HepG2 (cell line): Measurements from ENCODE around the gene DHRS12. TPM values are rescaled to one million over a fixed set of nuclear protein-coding genes. Genes with fewer than 3 reads are reported as not detected.

Experiments used
- ATAC-seq: fragments of 200-7000 bp; cut with Tn5 transposase; 3 replicates; pipeline ENCODE4 v1.9.1; 2020; ENCODE audit warnings: mild to moderate bottlenecking, moderate library complexity
- BruUV-seq: library from RNA; stranded (reverse); fragments of 400-500 nt; replicated peaks from 2 replicates; lab custom pipeline; 2021; lab: Mats Ljungman, UMichigan
- CTCF ChIA-PET: fragments of 300-600 bp; formaldehyde crosslinking; extraction: SDS; loops from one replicate; lab custom pipeline; 2021; ENCODE audit warnings: low total read pairs, inconsistent platforms, low intra/inter-chr PET ratio; lab: Yijun Ruan, JAX
- POLR2A ChIA-PET: fragments of 350-600 bp; sonication (Branson Sonifier 250); formaldehyde crosslinking; loops from one replicate; lab custom pipeline; 2020; ENCODE audit warnings: antibody characterized with exemption, inconsistent platforms; lab: Yijun Ruan, JAX
- DNase-seq: peaks from one replicate; pipeline ENCODE4 v3.0.0-alpha.2; 2015; ENCODE audit warnings: low spot score
- FAIRE-seq: peaks from 3 replicates; lab custom pipeline; 2011; peaks lifted over from hg19 to GRCh38; lab: Jason Lieb, UNC
- H2AFZ ChIP-seq: one replicate; pipeline ENCODE4 v1.6.1; 2011; ENCODE audit warnings: low read length, inconsistent platforms
- H3K27ac ChIP-seq: fragments of 300-600 bp; 3 replicates; pipeline ENCODE4 v1.8.0; 2011; ENCODE audit warnings: mixed run types, mild to moderate bottlenecking, mixed read lengths, low read length, inconsistent platforms; ENCODE audit not compliant: insufficient read depth; ENCODE audit errors: extremely low read length
- H3K27me3 ChIP-seq, 2 experiments: fragments of 200-600 bp in 1 of 2; 2 replicates in 1 of 2; 3 replicates in 1 of 2; pipeline versions ENCODE4 v1.6.0 to v1.8.0; 2011; ENCODE audit warnings: low read length in 2 of 2, mild to moderate bottlenecking in 2 of 2, moderate library complexity in 2 of 2, inconsistent platforms in 1 of 2; ENCODE audit not compliant: insufficient read depth in 2 of 2, control insufficient read depth in 1 of 2
- H3K36me3 ChIP-seq, 2 experiments: fragments of 200-600 bp in 1 of 2; replicated peaks in 1 of 2; 2 replicates in 1 of 2; 3 replicates in 1 of 2; pipeline versions ENCODE4 v1.5.1 to v1.8.0; 2011; ENCODE audit warnings: low read length in 2 of 2, inconsistent platforms in 1 of 2; ENCODE audit not compliant: insufficient read depth in 2 of 2, control insufficient read depth in 1 of 2
- H3K4me1 ChIP-seq: 2 replicates; pipeline ENCODE4 v1.5.1; 2012; ENCODE audit warnings: low read length, inconsistent platforms; ENCODE audit not compliant: insufficient read depth
- H3K4me2 ChIP-seq: 2 replicates; pipeline ENCODE4 v1.6.0; 2011; ENCODE audit warnings: low read depth, low read length, inconsistent platforms
- H3K4me3 ChIP-seq, 3 experiments: fragments of 200-600 bp in 1 of 3; sonication (generic), shearing (Covaris generic) in 1 of 3; replicated peaks in 1 of 3; 2 replicates each; pipeline ENCODE4 v1.5.1; 2011 to 2016; ENCODE audit warnings: low read length in 3 of 3, inconsistent platforms in 2 of 3, low read depth in 2 of 3, mild to moderate bottlenecking in 2 of 3, control low read depth in 1 of 3, mixed read lengths in 1 of 3; ENCODE audit not compliant: insufficient read depth in 1 of 3
- H3K79me2 ChIP-seq: one replicate; pipeline ENCODE4 v1.6.1; 2011; ENCODE audit warnings: low read length, inconsistent platforms; ENCODE audit not compliant: insufficient read depth
- H3K9ac ChIP-seq: 2 replicates; pipeline ENCODE4 v1.6.0; 2011; ENCODE audit warnings: mild to moderate bottlenecking, low read depth, low read length, inconsistent platforms; ENCODE audit not compliant: insufficient read depth
- H3K9me3 ChIP-seq: 2 replicates; pipeline ENCODE4 v1.5.1; 2012; ENCODE audit warnings: mild to moderate bottlenecking, low read length
- H4K20me1 ChIP-seq: 2 replicates; pipeline ENCODE4 v1.6.0; 2011; ENCODE audit warnings: inconsistent platforms, mild to moderate bottlenecking, low read length, moderate library complexity; ENCODE audit not compliant: insufficient read depth
- AGO1 ChIP-seq: fragments of 200-400 bp; formaldehyde crosslinking; IDR thresholded peaks from 2 replicates; pipeline ENCODE4 v1.6.1; 2017; ENCODE audit warnings: mild to moderate bottlenecking, low read depth, low read length, moderate library complexity; ENCODE audit not compliant: poor library complexity, severe bottlenecking
- BATF2 ChIP-seq: sonication (generic); formaldehyde crosslinking; IDR thresholded peaks from 2 replicates; pipeline ENCODE4 v1.8.0; 2022; ENCODE audit warnings: mild to moderate bottlenecking, missing genetic modification reagents, moderate library complexity
- CCAR2 ChIP-seq: fragments of 200-400 bp; formaldehyde crosslinking; optimal IDR thresholded peaks from 2 replicates; pipeline ENCODE3; 2018; ENCODE audit warnings: low read depth, mild to moderate bottlenecking, low read length, moderate library complexity
- DR1 ChIP-seq: sonication (generic); formaldehyde crosslinking; IDR thresholded peaks from 2 replicates; pipeline ENCODE4 v1.8.0; 2021; ENCODE audit warnings: mild to moderate bottlenecking, missing genetic modification reagents, inconsistent platforms
- FOXO4 ChIP-seq: sonication (generic); formaldehyde crosslinking; conservative IDR thresholded peaks from 2 replicates; pipeline ENCODE4 v1.8.1; 2023; ENCODE audit warnings: missing genetic modification reagents
- HDAC1 ChIP-seq: sonication (generic); formaldehyde crosslinking; IDR thresholded peaks from 2 replicates; pipeline ENCODE4 v1.5.1; 2020; ENCODE audit warnings: mild to moderate bottlenecking, missing genetic modification reagents
- NFKBIZ ChIP-seq: IDR thresholded peaks from 2 replicates; pipeline ENCODE4 v1.6.1; 2018; ENCODE audit warnings: missing genetic modification reagents, missing compliant biosample characterization
- RARG ChIP-seq: sonication (generic); formaldehyde crosslinking; IDR thresholded peaks from 2 replicates; pipeline ENCODE4 v1.4.0; 2020; ENCODE audit warnings: low read depth, mild to moderate bottlenecking, missing genetic modification reagents
- SP1 ChIP-seq, 2 experiments: fragments of 450-650 bp in 1 of 2; sonication (generic) in 1 of 2; formaldehyde crosslinking in 1 of 2; IDR thresholded peaks; 2 replicates each; pipeline versions ENCODE4 v1.4.0 to v1.6.1; 2016 to 2020; ENCODE audit warnings: missing genetic modification reagents in 1 of 2
- TAF15 ChIP-seq: fragments of 200-400 bp; formaldehyde crosslinking; IDR thresholded peaks from one replicate; pipeline ENCODE4 v1.6.1; 2018; ENCODE audit warnings: mild to moderate bottlenecking, low read depth, low read length; ENCODE audit not compliant: poor library complexity, severe bottlenecking
- ZFP90 ChIP-seq: sonication (generic); formaldehyde crosslinking; IDR thresholded peaks from 2 replicates; pipeline ENCODE4 v1.8.0; 2022; ENCODE audit warnings: missing genetic modification reagents, mild to moderate bottlenecking, inconsistent platforms, borderline replicate concordance
- ZNF335 ChIP-seq: sonication (generic); formaldehyde crosslinking; IDR thresholded peaks from 2 replicates; pipeline ENCODE4 v1.4.0; 2020; ENCODE audit warnings: missing genetic modification reagents
- ZNF362 ChIP-seq: sonication (generic); formaldehyde crosslinking; IDR thresholded peaks from 2 replicates; pipeline ENCODE4 v1.4.0; 2020; ENCODE audit warnings: missing genetic modification reagents, mild to moderate bottlenecking, borderline replicate concordance
- ZNF484 ChIP-seq: sonication (generic); formaldehyde crosslinking; IDR thresholded peaks from 2 replicates; pipeline ENCODE4 v1.5.1; 2020; ENCODE audit warnings: mild to moderate bottlenecking, low read depth, missing genetic modification reagents, borderline replicate concordance
- ZNF639 ChIP-seq: conservative IDR thresholded peaks from 2 replicates; pipeline ENCODE4 v1.6.1; 2018; ENCODE audit warnings: missing genetic modification reagents
- ZNF644 ChIP-seq: IDR thresholded peaks from 2 replicates; pipeline ENCODE4 v1.6.1; 2016; ENCODE audit warnings: low read depth
- ZNF710 ChIP-seq: sonication (generic); formaldehyde crosslinking; IDR thresholded peaks from 2 replicates; pipeline ENCODE4 v1.5.0; 2020; ENCODE audit warnings: mild to moderate bottlenecking, missing genetic modification reagents, borderline replicate concordance
- WGBS: methylation state at CpG from one replicate; pipeline ENCODE4 v1.1.6; 2017; ENCODE audit warnings: low lambda C conversion rate; 5-methylcytosine and 5-hydroxymethylcytosine counted together
- in situ Hi-C: cut with HindIII; loops from 2 replicates; pipeline ENCODE4 v1.10.0; 2017; ENCODE audit warnings: low pct_unique_long_range_greater_than_20kb; ENCODE audit not compliant: extremely low pct_ligation_motif_present
- intact Hi-C: fragments of 100-400 bp; cut with micrococcal nuclease; formaldehyde crosslinking; loops from one replicate; pipeline ENCODE4 v1.10.0; 2022; ENCODE audit not compliant: unreplicated experiment
- polyA plus RNA-seq, 8 experiments: library from polyadenylated mRNA; depleted of rRNA in 3 of 8; stranded (reverse) in 7 of 8; unstranded in 1 of 8; fragments of >200 nt; fragmentation: Illumina TruSeq in 4 of 8; extraction: Trizol in 4 of 8; gene quantifications; 2 replicates each; pipeline versions ENCODE4 v1.2.1 to v1.2.3, GENCODE V29; 2011 to 2016; ENCODE audit warnings: low read depth in 4 of 8, missing spikeins in 1 of 8, mixed read lengths in 1 of 8; ENCODE audit not compliant: insufficient read depth in 1 of 8
- total RNA-seq, 5 experiments: library from RNA; depleted of rRNA; stranded (reverse); fragments of >200 nt; fragmentation: Illumina TruSeq; extraction: Trizol; gene quantifications; 2 replicates each; pipeline ENCODE4 v1.2.3, GENCODE V29; 2016; ENCODE audit warnings: low read depth in 1 of 5

Gene DHRS12
- total and polyA plus RNA-seq, 2 of the 13 experiments (the other 11 are each of a cell fraction or from before 2014, with no cell fraction given), result 7.2 to 8.4 TPM

GRCh38 chr13:51759240-51759639 lies 44.7 kb downstream of the DHRS12 start (continued):
- TF ChIP-seq CCAR2 (no peak), ZNF362 (CRISPR knock-in tag) (no peak), ZNF639 (CRISPR knock-in tag) (no peak), FOXO4 (CRISPR knock-in tag) (no peak)

GRCh38 chr13:51758691-51759090 lies 45.3 kb downstream of the DHRS12 start:
- no peaks in the 10 kb centered on the region for H3K27me3 ChIP-seq
- DNase-seq, result no peak
- no peaks in the 10 kb centered on the region for H4K20me1 ChIP-seq
- intact Hi-C loops, result no loop called here
- POLR2A ChIA-PET, result no interaction called here
- H3K4me1 ChIP-seq, result peaks cover 5% of the 10 kb centered on the region
- H3K27ac ChIP-seq, result no peak overlapping the region
- H3K9ac ChIP-seq, result no peak overlapping the region
- CTCF ChIA-PET, result no interaction called here
- H3K4me2 ChIP-seq, result no peak overlapping the region
- ATAC-seq, result no peak
- no TSS peak for BruUV-seq
- no peak for FAIRE-seq
- H3K36me3 ChIP-seq, result peaks cover 19 to 83% of the 10 kb centered on the region in 2 experiments
- H2AFZ ChIP-seq, result no peak overlapping the region
- WGBS, result 92% methylated on average over 6 of the region's 6 CpGs
- no peaks in the 10 kb centered on the region for H3K79me2 ChIP-seq
- no peaks in the 10 kb centered on the region for H3K9me3 ChIP-seq
- H3K4me3 ChIP-seq, result no peak overlapping the region
- in situ Hi-C loops, result no loop called here
- TF ChIP-seq BATF2, result no peak
- no peak for TF ChIP-seq ZNF710 (CRISPR knock-in tag)
- TF ChIP-seq HDAC1 (CRISPR knock-in tag), result no peak
- no peak for TF ChIP-seq ZNF335 (CRISPR knock-in tag)
- no peak for TF ChIP-seq ZFP90
- TF ChIP-seq NFKBIZ (CRISPR knock-in tag), result no peak
- TF ChIP-seq AGO1, result no peak
- TF ChIP-seq SP1 (IDR thresholded peaks at IDR 0.05), result no peak
- TF ChIP-seq SP1 (CRISPR knock-in tag; IDR thresholded peaks at IDR 0.05), result no peak
- TF ChIP-seq DR1 (CRISPR knock-in tag), result no peak
- TF ChIP-seq ZNF484 (CRISPR knock-in tag), result no peak
- no peak for TF ChIP-seq RARG (CRISPR knock-in tag)
- no peak for TF ChIP-seq TAF15
- TF ChIP-seq ZNF644 (CRISPR knock-in tag), result no peak
